Activated CD8-positive, alpha-beta T cell treated with anti-CD3 and anti-CD28 coated beads for 36 hours (primary cell): ENCODE results near the gene KCNG1. TPM values are rescaled to one million over a fixed set of nuclear protein-coding genes. Genes with fewer than 3 reads are reported as not detected.

Source experiments
- ATAC-seq: fragments of 200-7000 bp; cut with Tn5 transposase; one replicate; pipeline ENCODE4 v1.10.0; 2021; ENCODE audit warnings: mild to moderate bottlenecking, moderate library complexity
- CTCF ChIA-PET: fragments of 350-600 bp; sonication (Branson Sonifier 250); formaldehyde crosslinking; loops from one replicate; lab custom pipeline; 2021; ENCODE audit warnings: antibody characterized with exemption; lab: Charles Lee
- POLR2A ChIA-PET: fragments of 350-600 bp; sonication (Branson Sonifier 250); formaldehyde crosslinking; loops from one replicate; lab custom pipeline; 2021; ENCODE audit warnings: antibody characterized with exemption; lab: Charles Lee
- DNase-seq: peaks from one replicate; pipeline ENCODE4 v3.0.0-alpha.2; 2020
- H3K27ac Mint-ChIP-seq: one replicate; pipeline ENCODE4 v1.8.0; 2021; ENCODE audit warnings: mild to moderate bottlenecking, mixed read lengths
- H3K27me3 Mint-ChIP-seq: one replicate; pipeline ENCODE4 v1.8.0; 2021; ENCODE audit warnings: mixed read lengths
- H3K36me3 Mint-ChIP-seq: one replicate; pipeline ENCODE4 v1.8.0; 2021; ENCODE audit warnings: low read depth, mixed read lengths
- H3K4me1 Mint-ChIP-seq: one replicate; pipeline ENCODE4 v1.8.0; 2021; ENCODE audit warnings: low read depth, mixed read lengths
- H3K4me3 Mint-ChIP-seq: one replicate; pipeline ENCODE4 v1.8.0; 2021; ENCODE audit warnings: mild to moderate bottlenecking, moderate library complexity, mixed read lengths
- H3K9me3 Mint-ChIP-seq: one replicate; pipeline ENCODE4 v1.8.0; 2021; ENCODE audit warnings: mixed read lengths
- intact Hi-C: fragments of 100-400 bp; cut with micrococcal nuclease; formaldehyde crosslinking; loops from one replicate; pipeline ENCODE4 v1.10.0; 2022
- total RNA-seq, 2 experiments: library from RNA; stranded (reverse); gene quantifications; one replicate each; pipeline ENCODE4 v1.2.3, GENCODE V29; 2021
- TF ChIP-seq, protein P1 (sequence below): fragments of 200-600 bp; IDR thresholded peaks from one replicate; pipeline ENCODE4 v1.8.0; 2022; ENCODE audit warnings: antibody characterized with exemption, mild to moderate bottlenecking

Gene KCNG1
- total RNA-seq, 2 experiments from 2014 or later = 1.8 TPM

DNA sequence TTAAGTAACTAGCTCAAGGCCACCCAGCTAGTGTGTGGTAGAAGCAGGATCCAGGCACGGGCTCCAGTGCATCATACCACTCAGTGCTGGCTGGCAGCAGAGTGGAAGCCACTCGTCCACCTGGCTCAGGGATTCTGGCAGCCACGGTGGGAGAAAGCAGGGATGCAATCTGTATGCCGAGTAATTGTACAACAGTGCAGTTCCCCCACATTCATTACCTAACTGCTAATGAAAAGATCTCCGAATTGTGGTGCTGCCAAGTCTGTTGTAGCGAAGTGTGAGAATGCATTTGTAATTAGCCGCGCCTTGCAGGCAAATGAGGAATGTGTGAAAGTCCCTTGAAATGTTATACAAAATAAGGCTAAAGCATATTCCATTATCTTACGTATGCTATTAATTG is 29.0 kb downstream of the KCNG1 start:
- Mint-ChIP-seq H3K4me1 (no peaks in the 10 kb centered on the region), H3K27ac (no peak overlapping the region), H3K27me3 (peaks cover 4% of the 10 kb centered on the region), H3K36me3 (no peaks in the 10 kb centered on the region), H3K4me3 (no peak overlapping the region), H3K9me3 (no peaks in the 10 kb centered on the region)
- intact Hi-C loops = no loop called here
- TF ChIP-seq, protein P1, sequence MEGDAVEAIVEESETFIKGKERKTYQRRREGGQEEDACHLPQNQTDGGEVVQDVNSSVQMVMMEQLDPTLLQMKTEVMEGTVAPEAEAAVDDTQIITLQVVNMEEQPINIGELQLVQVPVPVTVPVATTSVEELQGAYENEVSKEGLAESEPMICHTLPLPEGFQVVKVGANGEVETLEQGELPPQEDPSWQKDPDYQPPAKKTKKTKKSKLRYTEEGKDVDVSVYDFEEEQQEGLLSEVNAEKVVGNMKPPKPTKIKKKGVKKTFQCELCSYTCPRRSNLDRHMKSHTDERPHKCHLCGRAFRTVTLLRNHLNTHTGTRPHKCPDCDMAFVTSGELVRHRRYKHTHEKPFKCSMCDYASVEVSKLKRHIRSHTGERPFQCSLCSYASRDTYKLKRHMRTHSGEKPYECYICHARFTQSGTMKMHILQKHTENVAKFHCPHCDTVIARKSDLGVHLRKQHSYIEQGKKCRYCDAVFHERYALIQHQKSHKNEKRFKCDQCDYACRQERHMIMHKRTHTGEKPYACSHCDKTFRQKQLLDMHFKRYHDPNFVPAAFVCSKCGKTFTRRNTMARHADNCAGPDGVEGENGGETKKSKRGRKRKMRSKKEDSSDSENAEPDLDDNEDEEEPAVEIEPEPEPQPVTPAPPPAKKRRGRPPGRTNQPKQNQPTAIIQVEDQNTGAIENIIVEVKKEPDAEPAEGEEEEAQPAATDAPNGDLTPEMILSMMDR = no peak
- ChIA-PET POLR2A (no interaction called here), CTCF (interaction anchor here (0.9 to 8.6 kb wide), 7 partner anchors 12 to 603 kb away, joined by 3 to 210 read pairs (median 6); no protein-coding TSS in a partner anchor)
- no peak for ATAC-seq
- DNase-seq = no peak

DNA sequence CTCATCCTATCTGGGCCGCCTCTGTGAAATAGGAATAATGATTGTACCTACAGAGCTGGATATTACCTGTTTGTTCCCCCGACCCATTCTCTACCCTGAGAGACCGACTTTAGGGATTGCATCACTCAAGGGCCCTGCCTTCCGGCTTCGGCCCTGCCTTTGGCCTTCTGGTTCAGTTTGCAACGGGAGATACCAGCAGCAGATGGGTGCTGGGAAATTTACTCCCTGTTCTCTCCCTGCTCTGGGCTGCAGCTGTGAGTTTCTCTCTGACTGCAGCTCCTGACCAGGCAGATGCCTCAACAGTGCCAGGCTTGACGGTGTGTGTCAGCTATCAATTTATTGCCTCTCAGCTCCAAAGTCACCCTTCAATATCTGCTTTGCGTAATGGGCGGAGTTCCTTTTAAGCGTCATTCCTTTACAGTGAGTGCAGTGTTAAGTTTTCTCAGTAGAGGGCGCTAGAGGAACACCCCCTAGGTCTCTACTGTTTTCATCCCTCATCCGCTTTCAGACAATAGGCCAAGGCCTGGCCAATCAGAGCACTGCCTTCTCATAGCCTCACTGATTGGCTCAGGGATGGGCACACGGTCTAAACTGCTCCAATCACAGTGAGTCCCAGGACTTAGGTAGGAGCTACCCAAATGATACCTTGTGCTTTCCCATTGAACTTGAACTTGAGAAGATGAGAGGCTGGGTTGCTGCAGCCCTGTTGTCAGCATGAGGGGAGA is 30.0 kb downstream of the KCNG1 start:
- ATAC-seq = peak; percentile 100
- H3K4me3 Mint-ChIP-seq = no peak overlapping the region
- intact Hi-C loops = no loop called here

DNA sequence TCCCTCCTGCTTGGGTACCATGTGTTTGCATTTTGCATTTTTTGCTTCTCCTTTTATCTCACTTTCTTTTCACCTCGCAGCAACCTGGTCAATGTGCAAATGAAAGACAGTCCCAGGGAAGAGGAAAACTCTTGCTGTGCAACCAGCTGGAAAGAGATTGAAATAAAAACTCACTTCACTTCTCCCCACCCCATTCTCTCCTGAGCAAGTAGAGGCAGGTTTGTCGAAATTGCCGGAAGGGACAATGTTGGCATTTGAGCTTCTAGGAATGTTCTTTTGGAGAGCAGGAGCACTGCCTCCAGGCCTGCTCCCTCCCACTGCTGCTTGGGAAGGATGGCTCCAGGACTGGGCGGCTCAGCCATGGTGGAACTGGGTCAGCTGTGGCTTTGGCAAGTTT is 30.6 kb downstream of the KCNG1 start:
- intact Hi-C loops = no loop called here
- no peak overlapping the region for H3K27ac Mint-ChIP-seq
- ChIA-PET POLR2A (interaction anchor here (1.4 kb wide), 1 partner anchor 25 kb away, joined by 4 read pairs; no protein-coding TSS in a partner anchor), CTCF (interaction anchor here (0.6 to 8.6 kb wide), 18 partner anchors 9 to 633 kb away, joined by 3 to 210 read pairs (median 4); no protein-coding TSS in a partner anchor)
- ATAC-seq (no peak), DNase-seq (no peak)
- H3K4me1 Mint-ChIP-seq = no peaks in the 10 kb centered on the region
- H3K36me3 Mint-ChIP-seq = no peaks in the 10 kb centered on the region
- H3K9me3 Mint-ChIP-seq = no peaks in the 10 kb centered on the region
- peaks cover 2% of the 10 kb centered on the region for H3K27me3 Mint-ChIP-seq
- TF ChIP-seq, protein P1 = no peak
- no peak overlapping the region for H3K4me3 Mint-ChIP-seq

More for the DNA sequence above, 30.0 kb downstream of the KCNG1 start:
- POLR2A ChIA-PET = interaction anchor here (1.4 kb wide), 1 partner anchor 25 kb away, joined by 4 read pairs; no protein-coding TSS in a partner anchor
- Mint-ChIP-seq H3K9me3 (no peaks in the 10 kb centered on the region), H3K27me3 (no peaks in the 10 kb centered on the region), H3K36me3 (no peaks in the 10 kb centered on the region), H3K27ac (no peak overlapping the region), H3K4me1 (no peaks in the 10 kb centered on the region)
- TF ChIP-seq, protein P1 = peak; percentile 89
- CTCF ChIA-PET = interaction anchor here (0.6 to 8.6 kb wide), 24 partner anchors 9 to 633 kb away, joined by 3 to 210 read pairs (median 4); no protein-coding TSS in a partner anchor
- peak; percentile 74 for DNase-seq

DNA sequence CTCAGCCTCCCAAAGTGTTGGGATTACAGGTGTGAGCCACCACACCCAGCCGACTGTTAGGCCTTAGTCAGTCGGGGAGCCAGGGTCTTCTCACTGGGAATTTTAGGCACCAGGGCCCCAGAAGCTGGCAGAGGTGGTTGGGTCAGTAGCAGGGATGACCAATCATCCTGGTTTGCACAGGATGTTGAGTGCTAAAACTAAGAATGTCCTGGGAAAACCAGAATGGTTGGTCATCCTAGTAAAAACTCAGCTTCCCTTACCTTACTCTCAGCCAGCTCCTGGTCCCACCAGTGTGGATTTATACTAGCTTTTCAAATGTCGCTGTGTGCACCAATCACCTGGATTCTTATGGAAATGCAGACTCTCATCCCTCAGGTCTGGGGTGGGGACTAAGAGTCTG is 31.8 kb downstream of the KCNG1 start:
- intact Hi-C loops = no loop called here
- POLR2A ChIA-PET = no interaction called here
- no peak overlapping the region for H3K4me3 Mint-ChIP-seq
- no peaks in the 10 kb centered on the region for H3K4me1 Mint-ChIP-seq
- peaks cover 11% of the 10 kb centered on the region for H3K27me3 Mint-ChIP-seq
- no peaks in the 10 kb centered on the region for H3K36me3 Mint-ChIP-seq
- H3K9me3 Mint-ChIP-seq = no peaks in the 10 kb centered on the region
- CTCF ChIA-PET = interaction anchor here (2.1 to 8.6 kb wide), 3 partner anchors 9 to 322 kb away, joined by 7 to 210 read pairs (median 39); no protein-coding TSS in a partner anchor
- DNase-seq = no peak
- ATAC-seq = no peak
- TF ChIP-seq, protein P1 = no peak
- no peak overlapping the region for H3K27ac Mint-ChIP-seq
